GM12878 (cell line): Measurements from ENCODE around the gene STXBP1.

Experiments
- CTCF ChIP-seq, 3 experiments: IDR thresholded peaks in 2 of 3; conservative IDR thresholded peaks in 1 of 3; 2 replicates each; pipeline ENCODE4 v1.5.1; 2011; ENCODE audit warnings: low read depth in 3 of 3, low read length in 3 of 3, mild to moderate bottlenecking in 3 of 3, control low read depth in 2 of 3, moderate library complexity in 2 of 3, inconsistent platforms in 1 of 3, mixed read lengths in 1 of 3; ENCODE audit not compliant: control insufficient read depth in 2 of 3, insufficient read depth in 1 of 3; ENCODE audit errors: extremely low read depth in 1 of 3
- MXI1 ChIP-seq: fragments of 150-350 bp; IDR thresholded peaks from 2 replicates; pipeline ENCODE4 v1.6.1; 2011; ENCODE audit warnings: low read depth, mild to moderate bottlenecking, inconsistent platforms, low read length, improper control_type of control experiment

GRCh38 chr9:127637322-127637847 is 25.3 kb downstream of the STXBP1 start:
- no peak for TF ChIP-seq MXI1
- TF ChIP-seq CTCF (IDR thresholded peaks at IDR 0.05 in 2 of 3, conservative IDR thresholded peaks at IDR 0.05 in 1 of 3; ENCODE audit: control insufficient read depth in 2 of 3, extremely low read depth in 1 of 3, insufficient read depth in 1 of 3, low read depth in 3 of 3, low read length in 3 of 3): no peak
